Neural progenitor cell (in vitro differentiated cells): ENCODE data around the gene NINJ2.

Source experiments
- EZH2 ChIP-seq: fragments of 200-600 bp; sonication (generic); IDR thresholded peaks from 2 replicates; pipeline ENCODE4 v1.6.1; 2017; ENCODE audit warnings: antibody characterized with exemption, mild to moderate bottlenecking, moderate library complexity
- EZH2phosphoT487 ChIP-seq: fragments of 200-600 bp; sonication (generic); IDR thresholded peaks from 2 replicates; pipeline ENCODE4 v1.6.1; 2017; ENCODE audit warnings: antibody characterized with exemption
- TF ChIP-seq, protein P1 (sequence below): fragments of 200-600 bp; sonication (generic); IDR thresholded peaks from 2 replicates; pipeline ENCODE4 v1.5.1; 2017; ENCODE audit warnings: antibody characterized with exemption, mild to moderate bottlenecking

- TF ChIP-seq, protein P1, sequence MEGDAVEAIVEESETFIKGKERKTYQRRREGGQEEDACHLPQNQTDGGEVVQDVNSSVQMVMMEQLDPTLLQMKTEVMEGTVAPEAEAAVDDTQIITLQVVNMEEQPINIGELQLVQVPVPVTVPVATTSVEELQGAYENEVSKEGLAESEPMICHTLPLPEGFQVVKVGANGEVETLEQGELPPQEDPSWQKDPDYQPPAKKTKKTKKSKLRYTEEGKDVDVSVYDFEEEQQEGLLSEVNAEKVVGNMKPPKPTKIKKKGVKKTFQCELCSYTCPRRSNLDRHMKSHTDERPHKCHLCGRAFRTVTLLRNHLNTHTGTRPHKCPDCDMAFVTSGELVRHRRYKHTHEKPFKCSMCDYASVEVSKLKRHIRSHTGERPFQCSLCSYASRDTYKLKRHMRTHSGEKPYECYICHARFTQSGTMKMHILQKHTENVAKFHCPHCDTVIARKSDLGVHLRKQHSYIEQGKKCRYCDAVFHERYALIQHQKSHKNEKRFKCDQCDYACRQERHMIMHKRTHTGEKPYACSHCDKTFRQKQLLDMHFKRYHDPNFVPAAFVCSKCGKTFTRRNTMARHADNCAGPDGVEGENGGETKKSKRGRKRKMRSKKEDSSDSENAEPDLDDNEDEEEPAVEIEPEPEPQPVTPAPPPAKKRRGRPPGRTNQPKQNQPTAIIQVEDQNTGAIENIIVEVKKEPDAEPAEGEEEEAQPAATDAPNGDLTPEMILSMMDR: no peak
- no peak for TF ChIP-seq EZH2
- TF ChIP-seq EZH2phosphoT487: no peak
Measured at GRCh38 chr12:586318-587071, 76.8 kb downstream of the NINJ2 start.
